KMS-11 (cell line): Measurements from ENCODE around the gene CCDC188.

Experiments
- H2AFZ ChIP-seq: fragments of 200-600 bp; sonication (generic); 2 replicates; pipeline ENCODE4 v1.6.1; 2016; ENCODE audit warnings: antibody characterized with exemption, mixed run types, low read depth
- H3K27ac ChIP-seq: fragments of 200-600 bp; sonication (generic); 2 replicates; pipeline ENCODE4 v1.6.1; 2016; ENCODE audit warnings: mild to moderate bottlenecking, mixed run types
- H3K27me3 ChIP-seq: fragments of 200-600 bp; sonication (generic); 2 replicates; pipeline ENCODE4 v1.6.1; 2017; ENCODE audit warnings: mild to moderate bottlenecking, low read depth, mixed run types, moderate library complexity; ENCODE audit not compliant: insufficient read depth
- H3K36me3 ChIP-seq: fragments of 200-600 bp; sonication (generic); 2 replicates; pipeline ENCODE4 v1.6.1; 2017; ENCODE audit warnings: mild to moderate bottlenecking, mixed run types; ENCODE audit not compliant: insufficient read depth
- H3K4me1 ChIP-seq: fragments of 200-600 bp; sonication (generic); 2 replicates; pipeline ENCODE4 v1.6.1; 2016; ENCODE audit warnings: mild to moderate bottlenecking, low read depth, mixed run types; ENCODE audit not compliant: poor library complexity, severe bottlenecking
- H3K4me2 ChIP-seq: fragments of 200-600 bp; sonication (generic); 2 replicates; pipeline ENCODE4 v1.7.0; 2016; ENCODE audit warnings: mild to moderate bottlenecking, mixed run types
- H3K4me3 ChIP-seq: fragments of 200-600 bp; sonication (generic); IDR thresholded peaks from 2 replicates; pipeline ENCODE4 v1.6.1; 2017; ENCODE audit warnings: low read depth, low read length, mixed read lengths; ENCODE audit not compliant: insufficient read depth
- H3K79me2 ChIP-seq: fragments of 200-600 bp; sonication (generic); 2 replicates; pipeline ENCODE4 v1.6.1; 2016; ENCODE audit warnings: low read depth, mixed run types; ENCODE audit not compliant: insufficient read depth
- H3K9ac ChIP-seq: fragments of 200-600 bp; sonication (generic); 2 replicates; pipeline ENCODE4 v1.6.1; 2016; ENCODE audit warnings: mild to moderate bottlenecking, mixed run types
- H4K20me1 ChIP-seq: fragments of 200-600 bp; sonication (generic); 2 replicates; pipeline ENCODE4 v1.6.1; 2016; ENCODE audit warnings: mild to moderate bottlenecking, mixed run types; ENCODE audit not compliant: insufficient read depth
- TF ChIP-seq, protein P1 (sequence below): fragments of 200-600 bp; sonication (generic); conservative IDR thresholded peaks from 2 replicates; pipeline ENCODE4 v1.6.1; 2017; ENCODE audit warnings: low read depth, mild to moderate bottlenecking, antibody characterized with exemption, low read length, moderate library complexity, mixed read lengths

CCDC188 gene

DNA sequence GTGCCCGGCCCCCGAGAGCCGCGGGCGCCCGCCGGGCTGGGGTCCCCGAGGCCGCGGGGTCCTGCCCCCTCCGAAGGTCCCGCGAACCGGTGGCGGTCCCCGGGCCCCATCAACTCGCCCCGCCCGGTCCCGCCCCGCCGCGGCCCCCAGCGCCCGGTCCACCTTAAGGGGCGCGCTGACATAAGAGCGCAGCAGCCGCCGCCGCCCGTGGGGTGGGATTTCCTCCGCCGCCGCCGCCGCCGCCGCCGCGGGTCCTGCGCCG lies 19.3 kb downstream of the CCDC188 start, which contains the start of gene ZDHHC8:
Gene ZDHHC8 (plus strand): TSS at position 208 of the 262 bp plus-strand sequence. CDS start 144 bp downstream, outside the sequence.
- Histone ChIP-seq H3K4me3 (no peak within 1 kb of the TSS), H4K20me1 (peaks cover 8% of the 10 kb centered on the region; the same call in 1 of the 2 replicates), H3K27me3 (no peaks in the 10 kb centered on the region), H3K27ac (no peak within 1 kb of the TSS), H3K4me2 (peak within 1 kb of the TSS; percentile 76), H3K79me2 (peaks cover 7% of the 10 kb centered on the region; the same call in 1 of the 2 replicates), H2AFZ (peak within 1 kb of the TSS; percentile 59), H3K4me1 (peaks cover 17% of the 10 kb centered on the region), H3K36me3 (no peaks in the 10 kb centered on the region; the same call in 1 of the 2 replicates), H3K9ac (peak within 1 kb of the TSS; percentile 30; the same call in 1 of the 2 replicates)
- TF ChIP-seq, protein P1, sequence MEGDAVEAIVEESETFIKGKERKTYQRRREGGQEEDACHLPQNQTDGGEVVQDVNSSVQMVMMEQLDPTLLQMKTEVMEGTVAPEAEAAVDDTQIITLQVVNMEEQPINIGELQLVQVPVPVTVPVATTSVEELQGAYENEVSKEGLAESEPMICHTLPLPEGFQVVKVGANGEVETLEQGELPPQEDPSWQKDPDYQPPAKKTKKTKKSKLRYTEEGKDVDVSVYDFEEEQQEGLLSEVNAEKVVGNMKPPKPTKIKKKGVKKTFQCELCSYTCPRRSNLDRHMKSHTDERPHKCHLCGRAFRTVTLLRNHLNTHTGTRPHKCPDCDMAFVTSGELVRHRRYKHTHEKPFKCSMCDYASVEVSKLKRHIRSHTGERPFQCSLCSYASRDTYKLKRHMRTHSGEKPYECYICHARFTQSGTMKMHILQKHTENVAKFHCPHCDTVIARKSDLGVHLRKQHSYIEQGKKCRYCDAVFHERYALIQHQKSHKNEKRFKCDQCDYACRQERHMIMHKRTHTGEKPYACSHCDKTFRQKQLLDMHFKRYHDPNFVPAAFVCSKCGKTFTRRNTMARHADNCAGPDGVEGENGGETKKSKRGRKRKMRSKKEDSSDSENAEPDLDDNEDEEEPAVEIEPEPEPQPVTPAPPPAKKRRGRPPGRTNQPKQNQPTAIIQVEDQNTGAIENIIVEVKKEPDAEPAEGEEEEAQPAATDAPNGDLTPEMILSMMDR: no peak

DNA sequence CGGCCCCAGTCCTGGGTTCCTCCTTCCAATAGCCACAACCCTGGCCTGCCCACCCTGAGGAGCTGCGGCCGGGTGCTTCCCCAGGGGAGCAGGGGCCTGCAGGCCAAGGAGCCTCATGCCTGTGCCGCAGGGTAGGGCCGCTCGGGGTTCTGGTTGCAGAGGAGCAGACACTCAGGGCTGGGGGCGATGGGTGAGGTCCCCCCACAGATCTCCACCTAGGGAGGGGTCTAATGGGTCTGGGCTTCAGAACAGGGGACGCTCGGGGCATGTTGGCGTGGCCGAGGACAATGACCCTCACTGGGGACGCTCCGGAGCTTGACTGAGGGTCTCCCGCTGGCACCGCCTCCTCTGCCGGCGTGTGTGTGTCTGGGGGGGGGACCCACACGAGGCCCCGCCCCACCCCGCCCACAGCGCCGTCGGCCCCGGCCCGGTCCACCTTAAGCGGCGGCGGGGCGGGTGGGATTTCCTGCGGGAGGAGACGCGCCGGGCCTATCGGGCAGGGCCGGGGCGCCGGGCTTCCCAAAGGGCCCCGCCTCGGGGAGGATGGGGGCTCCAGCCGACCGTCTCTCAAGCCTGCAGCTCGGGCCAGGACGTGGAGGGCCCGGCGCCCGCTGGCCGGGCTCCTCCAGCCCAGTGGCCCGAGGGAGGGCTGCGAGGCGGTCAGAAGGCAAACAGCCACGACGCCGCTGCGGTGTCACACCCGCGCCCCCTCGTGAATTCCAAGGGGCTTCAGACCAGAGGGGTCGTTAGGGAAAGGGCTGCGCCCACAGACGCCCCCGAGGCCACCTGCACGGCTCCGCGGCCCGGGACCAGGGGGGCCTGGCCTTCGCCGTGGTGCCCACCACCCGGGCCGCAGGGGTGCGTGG lies 19.9 kb downstream of the CCDC188 start:
- H2AFZ ChIP-seq: peak overlapping the region; percentile 59
- no peak overlapping the region for H3K27ac ChIP-seq
- no peaks in the 10 kb centered on the region for H3K27me3 ChIP-seq
- H3K4me1 ChIP-seq: peaks cover 17% of the 10 kb centered on the region
- TF ChIP-seq, protein P1: no peak
- H3K4me3 ChIP-seq: no peak overlapping the region
- H4K20me1 ChIP-seq: peaks cover 8% of the 10 kb centered on the region; the same call in 1 of the 2 replicates
- H3K9ac ChIP-seq: peak overlapping the region; percentile 15; the same call in 1 of the 2 replicates
- peaks cover 7% of the 10 kb centered on the region; the same call in 1 of the 2 replicates for H3K79me2 ChIP-seq
- no peaks in the 10 kb centered on the region; the same call in 1 of the 2 replicates for H3K36me3 ChIP-seq
- H3K4me2 ChIP-seq: peak overlapping the region; percentile 63

DNA sequence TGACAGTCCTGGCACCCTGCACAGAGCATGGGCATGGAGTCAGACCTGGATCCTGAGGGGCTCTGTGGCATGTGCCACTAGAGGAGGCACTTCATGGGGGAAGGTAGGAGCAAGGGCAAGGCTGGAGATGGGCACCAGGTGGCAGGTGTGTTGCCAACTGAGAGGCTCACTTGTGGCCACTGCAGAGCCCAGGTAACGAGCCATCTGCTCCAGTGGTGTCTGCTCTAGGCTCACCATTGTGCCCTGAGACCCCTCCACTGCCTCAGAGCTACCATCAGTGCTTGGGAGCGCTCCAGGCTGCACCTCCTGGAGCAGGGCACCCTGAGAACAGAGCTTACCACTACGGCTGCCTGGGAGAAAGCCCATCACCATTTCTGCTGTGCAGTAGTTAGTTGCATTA lies 20.5 kb downstream of the CCDC188 start:
- H4K20me1 ChIP-seq: peaks cover 8% of the 10 kb centered on the region; the same call in 1 of the 2 replicates
- TF ChIP-seq, protein P1: no peak
- peaks cover 7% of the 10 kb centered on the region; the same call in 1 of the 2 replicates for H3K79me2 ChIP-seq
- no peak overlapping the region for H3K4me3 ChIP-seq
- no peak overlapping the region for H3K9ac ChIP-seq
- H3K27ac ChIP-seq: no peak overlapping the region
- no peaks in the 10 kb centered on the region; the same call in 1 of the 2 replicates for H3K36me3 ChIP-seq
- no peaks in the 10 kb centered on the region for H3K27me3 ChIP-seq
- no peak overlapping the region for H2AFZ ChIP-seq
- H3K4me2 ChIP-seq: no peak overlapping the region; the same call in 1 of the 2 replicates
- H3K4me1 ChIP-seq: peaks cover 17% of the 10 kb centered on the region

DNA sequence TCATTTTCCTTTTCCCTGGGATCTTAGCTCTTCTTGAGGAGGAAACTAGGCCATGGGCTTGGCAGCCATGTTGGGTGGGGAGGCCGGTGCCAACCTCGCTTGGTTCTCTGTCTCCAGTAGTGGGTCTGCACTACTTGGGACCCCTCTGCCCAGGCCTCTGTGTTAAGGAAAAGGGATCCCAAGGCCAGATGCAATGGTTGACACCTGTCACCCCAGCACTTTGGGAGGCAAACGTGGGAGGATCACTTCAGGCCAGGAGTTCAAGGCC lies 21.2 kb downstream of the CCDC188 start:
- no peak overlapping the region for H3K27ac ChIP-seq
- H3K4me1 ChIP-seq: peaks cover 17% of the 10 kb centered on the region
- H4K20me1 ChIP-seq: peaks cover 8% of the 10 kb centered on the region; the same call in 1 of the 2 replicates
- peaks cover 7% of the 10 kb centered on the region; the same call in 1 of the 2 replicates for H3K79me2 ChIP-seq
- TF ChIP-seq, protein P1: no peak
- no peak overlapping the region for H3K4me2 ChIP-seq
- H2AFZ ChIP-seq: no peak overlapping the region
- no peaks in the 10 kb centered on the region; the same call in 1 of the 2 replicates for H3K36me3 ChIP-seq
- H3K9ac ChIP-seq: no peak overlapping the region
- H3K27me3 ChIP-seq: no peaks in the 10 kb centered on the region
- no peak overlapping the region for H3K4me3 ChIP-seq
